Right hindlimb (tissue), 1 donor: ENCODE measurements around the gene VMP1.
"Not testable (repeated sequence)": the region's sequence is repeated elsewhere in the genome, so short reads cannot be mapped to it uniquely, and the experiment has no call there.

Experiments used
- DNase-seq: peaks from one replicate; pipeline ENCODE4 v3.0.0-alpha.2; 2018

Gene VMP1

DNA sequence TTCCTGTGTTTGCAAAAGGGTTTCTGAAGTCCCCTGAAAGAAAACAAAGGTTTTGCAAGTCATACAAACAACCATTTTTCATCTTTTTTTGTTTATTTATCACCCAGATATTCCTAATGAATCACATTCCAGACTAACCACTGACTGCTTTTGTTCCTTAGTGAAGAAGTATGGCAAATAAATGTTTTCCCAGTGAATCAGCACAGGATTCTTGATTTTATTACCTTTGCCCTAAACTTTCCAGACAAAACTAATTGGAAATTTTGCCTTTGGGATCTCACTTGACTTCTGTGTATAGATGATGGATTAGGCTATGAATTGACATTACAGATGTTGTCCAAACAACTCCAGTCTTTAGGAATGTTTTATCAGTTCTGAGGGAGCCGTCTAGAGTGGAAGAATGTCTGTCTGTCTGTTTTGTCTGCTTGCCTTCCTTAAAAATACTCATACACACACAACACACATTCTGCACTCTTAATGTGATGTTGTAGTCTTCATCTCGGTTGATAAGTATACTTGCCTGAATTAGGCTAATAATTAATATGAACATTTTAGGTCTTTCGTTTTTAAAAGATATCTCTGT lies 48.9 kb downstream of the VMP1 start:
- no peak for DNase-seq

DNA sequence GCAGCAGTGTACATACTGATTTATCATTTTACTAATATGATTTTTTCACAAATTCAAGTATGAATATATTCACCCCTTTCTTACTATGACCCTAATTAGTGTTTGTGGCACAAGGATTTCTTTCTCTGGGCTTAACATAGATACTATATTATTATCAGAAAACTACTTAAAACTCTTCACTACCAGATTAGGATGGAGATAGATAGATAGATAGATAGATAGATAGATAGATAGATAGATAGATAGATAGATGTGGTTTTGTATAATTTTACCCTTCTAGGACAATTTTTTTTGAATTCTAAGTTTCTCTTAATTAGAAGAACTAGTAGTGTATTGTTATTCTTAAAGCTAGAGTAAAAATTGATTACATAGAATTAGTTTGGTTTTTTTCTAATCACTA lies 49.6 kb downstream of the VMP1 start:
- no peak for DNase-seq

DNA sequence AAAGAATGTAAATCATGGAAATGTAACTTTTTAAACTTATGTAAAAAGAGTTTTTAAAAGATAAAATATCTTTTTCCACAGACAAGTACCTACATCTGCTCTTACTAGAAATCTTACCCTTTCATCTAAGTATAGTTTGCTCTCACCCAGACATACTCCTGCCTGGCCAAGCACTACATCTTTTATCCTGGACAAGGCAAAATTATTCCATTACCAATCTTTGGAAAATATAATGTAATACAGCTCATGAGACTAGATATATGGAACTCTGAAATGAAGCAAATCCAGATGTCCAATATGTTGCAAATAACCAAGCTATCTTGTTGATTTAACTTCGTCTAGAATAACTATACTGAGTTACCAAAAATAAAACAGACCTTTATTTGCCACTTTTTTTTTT lies 50.0 kb downstream of the VMP1 start:
- no peak for DNase-seq

DNA sequence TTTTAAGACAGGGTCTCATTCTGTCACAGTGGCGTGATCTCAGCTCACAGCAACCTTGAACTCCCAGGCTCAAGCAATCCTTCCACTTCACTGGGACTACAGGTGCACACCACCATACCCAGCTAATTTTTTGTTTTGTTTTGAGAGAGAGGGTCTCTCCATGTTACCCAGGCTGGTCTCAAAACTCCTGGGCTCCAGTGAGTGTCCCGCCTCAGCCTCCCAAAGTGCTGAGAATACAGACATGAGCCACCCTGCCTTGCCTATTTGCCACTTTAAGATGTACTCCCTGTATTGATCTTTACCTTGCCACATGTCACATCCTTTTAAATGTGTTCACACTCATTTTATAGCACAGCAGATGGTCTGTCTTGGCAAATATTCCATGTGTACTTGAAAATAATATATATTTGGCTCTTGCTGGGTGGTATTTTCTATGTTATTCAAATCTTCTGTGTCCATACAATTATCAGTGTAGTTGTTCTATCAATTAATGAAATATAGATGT lies 50.5 kb downstream of the VMP1 start:
- no peak for DNase-seq

DNA sequence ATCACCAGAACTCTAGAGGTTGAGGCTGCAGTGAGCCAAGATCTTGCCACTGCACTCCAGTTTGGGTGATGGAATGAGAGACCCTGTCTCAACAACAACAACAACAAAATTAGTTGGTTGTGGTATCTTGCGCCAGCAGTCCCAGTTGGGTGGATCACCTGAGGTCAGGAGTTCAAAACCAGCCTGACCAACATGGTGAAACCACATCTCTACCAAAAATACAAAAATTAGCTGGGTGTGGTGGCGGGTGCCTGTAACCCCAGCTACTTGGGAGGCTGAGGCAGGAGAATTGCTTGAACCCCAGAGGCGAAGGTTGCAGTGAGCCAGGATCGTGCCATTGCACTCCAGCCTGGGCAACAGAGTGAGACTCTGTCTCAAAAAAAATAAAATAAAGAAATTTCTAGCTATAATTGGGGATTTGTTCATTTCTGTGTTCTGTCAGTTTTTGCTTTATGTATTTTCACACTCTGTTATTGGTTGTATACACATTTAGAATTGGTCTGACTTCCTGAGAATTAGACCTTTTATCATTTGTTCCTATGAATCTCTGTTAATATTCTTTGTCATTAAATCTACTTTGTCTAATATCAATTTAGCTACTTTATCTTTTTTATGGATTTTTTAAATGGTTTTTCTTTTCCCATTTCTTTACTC lies 51.7 kb downstream of the VMP1 start:
- not testable (repeated sequence) for DNase-seq

DNA sequence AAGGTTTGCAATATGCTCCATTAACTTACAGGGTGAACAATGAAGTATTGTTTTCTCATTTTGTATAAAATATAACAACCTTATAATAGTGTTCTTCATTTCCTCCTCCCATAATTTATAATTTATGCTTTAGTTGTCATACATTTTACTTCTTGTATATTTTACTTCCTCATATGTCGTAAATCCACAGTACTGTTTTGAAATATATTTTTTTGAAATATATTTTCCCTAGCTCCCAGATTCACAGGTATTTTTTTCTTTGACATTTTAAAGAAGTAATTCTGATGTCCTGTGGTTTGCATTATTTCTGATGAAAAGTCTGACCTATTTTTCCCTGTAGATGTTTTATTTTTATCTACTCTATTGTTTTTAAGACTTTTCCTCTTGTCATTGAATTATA lies 52.7 kb downstream of the VMP1 start:
- DNase-seq: no peak

DNA sequence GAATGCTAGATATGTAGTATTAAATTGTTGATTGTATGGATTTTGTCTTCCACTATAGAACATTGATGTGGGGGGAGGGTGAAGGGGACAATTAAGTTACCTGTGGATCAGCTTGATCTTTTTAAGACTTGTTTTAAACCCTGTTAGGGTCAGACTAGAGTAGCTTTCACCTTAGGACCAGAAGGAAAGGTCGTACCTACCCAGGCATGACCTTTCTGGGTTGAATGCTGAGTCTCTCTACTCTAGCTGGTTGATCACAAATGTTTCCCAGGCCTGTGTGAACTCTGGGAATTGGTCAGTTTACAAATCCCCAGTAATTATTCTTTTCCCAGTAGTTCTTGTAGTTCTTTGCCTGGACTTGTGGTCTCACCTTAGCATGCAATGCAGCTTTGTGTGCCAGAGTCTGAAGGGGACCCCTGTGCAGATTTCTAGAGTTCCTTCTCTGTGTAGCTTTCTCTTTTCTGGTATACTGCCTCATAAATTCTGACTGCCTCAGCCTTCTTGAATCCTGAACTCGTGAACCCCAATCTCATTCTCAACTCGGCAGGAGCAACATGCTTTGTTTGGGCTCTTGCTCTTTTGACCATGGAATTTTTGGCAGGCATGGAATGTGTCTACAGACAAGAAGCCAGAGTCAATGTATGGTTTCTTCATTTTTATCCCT lies 54.1 kb downstream of the VMP1 start:
- peak; percentile 32 for DNase-seq

DNA sequence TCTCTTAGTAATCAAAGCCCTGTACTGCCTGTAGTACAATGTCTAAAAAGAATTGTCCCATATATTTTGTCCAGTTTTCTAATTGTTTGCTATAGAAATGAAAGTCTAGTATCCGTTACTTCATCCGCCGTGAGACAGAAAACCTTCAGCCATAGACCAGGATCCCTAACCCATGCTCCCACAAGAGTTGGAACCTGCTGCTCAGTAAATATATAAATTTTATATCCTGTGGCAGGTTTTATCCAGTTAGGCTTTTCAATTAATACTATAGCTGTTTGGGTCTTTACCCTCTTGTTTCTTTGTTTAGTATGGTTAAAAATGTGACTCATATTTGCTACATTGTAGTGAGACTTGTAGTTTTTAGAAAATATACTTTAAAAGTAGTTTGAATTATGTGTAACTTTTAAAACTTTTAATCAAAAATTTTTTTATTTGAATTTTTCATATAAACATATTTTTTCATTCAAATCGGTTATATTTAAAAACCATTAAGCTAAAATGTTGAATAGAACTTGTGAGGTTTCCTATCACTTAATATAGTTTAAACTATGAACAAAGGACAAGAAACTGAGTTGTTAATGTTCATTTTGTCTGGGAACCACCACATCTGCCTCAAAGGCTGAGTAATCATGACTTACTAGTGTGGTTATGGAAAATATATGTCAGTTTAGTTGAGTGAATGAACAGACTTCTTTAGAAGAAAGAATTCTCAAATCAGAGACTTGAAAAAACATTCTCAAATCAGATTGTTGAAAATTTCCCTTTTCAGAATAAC lies 54.8 kb downstream of the VMP1 start:
- DNase-seq: no peak

DNA sequence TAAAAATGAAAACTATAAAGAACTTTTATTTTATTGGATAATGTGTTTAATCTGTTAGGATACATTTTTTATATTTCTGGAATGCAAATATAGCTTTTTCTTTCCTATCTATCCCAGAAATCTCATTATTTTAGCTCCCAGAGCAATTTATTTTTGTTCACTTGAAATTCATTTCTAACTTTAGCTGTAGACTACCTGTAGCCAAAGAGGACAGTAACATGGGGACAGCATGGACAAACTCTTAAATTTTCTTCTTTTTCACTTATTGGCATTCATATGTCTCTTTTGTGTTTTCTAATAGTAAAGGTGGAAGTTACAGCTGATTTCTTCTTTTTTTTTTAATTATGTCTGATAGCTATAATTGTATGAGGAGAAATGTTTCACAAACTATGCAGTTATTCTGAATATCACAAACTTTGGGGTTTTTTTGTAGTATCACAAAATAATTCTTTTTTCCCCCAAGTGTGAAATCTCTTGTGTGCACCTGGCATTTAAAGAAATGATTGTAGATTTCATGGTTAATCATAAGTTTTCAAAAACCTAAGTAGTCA lies 55.4 kb downstream of the VMP1 start:
- no peak for DNase-seq

DNA sequence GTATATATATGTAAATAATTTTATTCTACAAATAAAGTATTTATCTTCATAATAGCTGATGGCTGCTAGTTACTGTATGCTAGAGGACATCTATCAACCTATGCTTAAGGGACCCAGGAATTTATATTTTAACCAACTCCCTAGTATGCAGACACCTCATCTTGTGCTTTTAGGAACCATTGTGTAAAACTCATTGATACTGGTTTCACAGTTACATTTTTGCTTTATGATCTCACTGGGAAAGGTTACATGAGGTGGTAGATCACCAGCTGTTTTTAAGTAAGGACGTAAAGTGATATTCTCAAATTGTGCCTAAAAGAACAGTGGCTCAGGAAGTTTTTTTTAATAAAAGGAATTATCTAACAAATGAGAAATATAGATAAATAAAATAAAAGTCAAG lies 56.4 kb downstream of the VMP1 start:
- no peak for DNase-seq

DNA sequence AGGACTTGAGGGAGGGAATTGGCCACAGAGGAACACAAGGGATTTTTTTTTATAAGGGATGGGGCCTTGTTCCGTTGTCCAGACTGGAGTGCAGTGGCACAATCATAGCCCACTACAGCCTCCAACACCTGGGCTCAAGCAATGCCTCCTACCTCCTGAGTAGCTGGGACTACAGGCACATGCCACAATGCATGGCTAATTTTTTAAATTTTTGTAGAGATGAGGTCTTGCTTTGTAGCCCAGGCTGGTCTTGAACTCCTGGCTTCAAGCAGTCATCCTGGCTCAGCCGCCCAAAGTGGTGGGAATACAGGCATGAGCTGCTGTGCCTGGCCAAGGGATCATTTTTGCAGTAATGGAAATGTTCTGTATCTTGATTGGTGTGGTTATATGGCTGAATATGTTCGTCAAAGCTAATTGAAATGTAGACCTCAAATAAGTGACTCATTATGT lies 56.9 kb downstream of the VMP1 start:
- DNase-seq: no peak

DNA sequence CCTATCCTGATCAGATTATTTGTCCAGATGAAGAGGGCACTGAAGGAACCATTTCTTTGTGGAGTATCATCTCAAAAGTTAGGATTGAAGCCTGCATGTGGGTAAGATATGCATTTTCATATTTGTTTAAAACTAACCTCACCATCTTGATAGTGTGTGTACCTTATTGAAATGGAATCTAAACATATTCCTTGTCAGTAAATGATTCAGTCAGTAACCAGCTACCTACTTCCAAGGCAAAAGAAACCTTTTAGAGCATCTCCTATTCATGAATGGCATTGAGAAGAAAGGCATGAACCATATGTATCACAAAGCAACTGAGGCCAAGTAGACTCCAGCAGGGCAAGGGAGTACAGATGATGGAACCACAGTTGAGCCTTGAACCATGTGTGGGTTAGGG lies 57.6 kb downstream of the VMP1 start:
- DNase-seq: no peak

DNA sequence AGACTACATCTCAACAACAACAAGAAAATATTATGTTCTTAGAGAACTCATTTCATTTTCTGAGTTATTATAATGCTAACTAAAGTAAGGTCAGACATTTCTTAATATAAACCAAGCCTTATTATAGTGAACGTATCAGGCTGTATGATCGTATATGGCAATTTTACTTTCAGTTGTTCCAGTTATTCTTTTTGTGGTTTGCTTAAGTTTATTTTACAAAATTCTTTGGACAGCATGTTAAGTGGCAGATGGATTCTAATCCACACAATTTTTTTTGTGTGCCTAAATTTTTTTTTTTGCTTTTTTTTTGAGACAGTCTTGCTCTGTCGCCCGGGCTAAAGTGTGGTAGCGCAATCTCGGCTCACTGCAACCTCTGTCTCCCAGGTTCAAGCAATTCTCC lies 59.0 kb downstream of the VMP1 start:
- DNase-seq: no peak

DNA sequence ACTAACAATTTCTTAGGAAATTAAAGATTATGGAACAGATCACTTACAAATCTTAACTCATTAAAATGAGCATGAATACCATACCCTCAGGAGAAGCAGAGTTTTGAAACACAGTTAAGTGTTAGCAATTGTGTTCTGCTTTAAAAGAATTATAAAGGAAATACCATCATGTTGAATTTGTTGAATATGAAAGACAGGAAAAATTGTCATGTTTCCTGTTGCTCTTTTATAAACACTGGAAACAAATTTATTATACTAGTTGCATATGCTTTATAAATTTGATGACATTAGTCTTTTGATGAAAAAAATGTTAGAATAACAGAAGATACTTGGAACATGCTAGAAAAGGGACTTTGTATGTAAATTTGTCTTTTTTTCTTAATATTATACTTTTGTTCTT lies 59.7 kb downstream of the VMP1 start:
- DNase-seq: no peak

DNA sequence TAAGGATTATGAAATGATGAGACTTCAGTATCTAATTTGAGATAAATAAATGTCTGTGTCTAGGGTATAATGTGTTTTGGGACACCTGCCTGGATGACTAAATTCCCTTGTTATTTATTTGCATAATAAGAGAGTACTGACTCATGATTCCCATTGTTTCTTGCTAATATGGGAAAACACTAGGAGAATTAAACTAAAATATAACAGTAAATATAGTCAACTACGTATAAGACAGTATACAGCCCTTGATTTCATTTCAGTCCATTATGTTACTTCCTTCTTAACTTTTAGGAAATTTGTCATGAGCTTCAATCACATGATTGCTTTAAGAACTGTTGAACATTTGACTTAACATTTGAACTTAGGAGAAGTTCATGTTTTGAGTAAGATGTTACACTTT lies 62.4 kb downstream of the VMP1 start:
- no peak for DNase-seq

DNA sequence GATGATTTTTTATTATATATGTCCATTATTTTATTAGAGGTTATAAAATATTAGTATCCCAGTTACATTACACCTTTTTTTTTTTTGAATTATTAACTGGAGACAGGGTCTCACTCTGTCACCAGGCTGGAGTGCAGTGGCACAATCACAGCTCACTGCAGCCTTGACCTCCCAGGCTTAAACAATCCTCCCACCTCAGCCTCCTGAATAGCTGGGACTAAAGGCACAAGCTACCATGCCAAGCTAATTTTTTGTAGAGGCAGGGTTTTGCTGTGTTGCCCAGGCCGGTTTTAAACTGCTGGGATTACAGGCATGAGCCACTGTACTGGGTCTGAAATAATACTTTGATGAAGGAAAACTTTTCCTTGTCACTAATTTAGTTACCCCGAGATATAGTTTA lies 63.6 kb downstream of the VMP1 start:
- DNase-seq: no peak

DNA sequence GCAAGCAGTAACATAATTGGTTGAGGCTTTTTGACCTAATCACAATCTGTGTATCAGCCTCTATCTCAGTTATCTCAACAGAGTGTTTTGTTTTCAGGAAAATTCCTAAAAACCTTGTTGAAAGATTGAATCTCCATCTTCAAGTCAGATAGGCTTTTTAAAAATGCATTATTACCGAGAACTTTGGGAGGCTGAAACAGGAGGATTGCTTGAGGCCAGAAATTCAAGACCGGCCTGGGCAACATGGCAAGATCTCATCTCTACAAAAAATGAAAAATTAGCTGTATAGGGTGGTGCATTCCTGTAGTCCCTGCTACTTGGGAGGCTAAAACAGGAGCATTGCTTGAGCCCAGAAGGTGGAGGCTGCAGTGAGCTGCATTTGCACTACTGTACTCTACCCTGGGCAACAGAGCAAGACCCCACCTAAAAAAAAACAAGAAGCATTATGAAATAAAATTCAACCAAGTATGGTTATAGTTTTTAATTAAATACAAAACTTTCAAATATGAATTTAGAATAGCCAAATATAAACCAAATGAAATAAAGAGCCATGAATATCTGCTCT lies 68.4 kb downstream of the VMP1 start:
- no peak for DNase-seq

DNA sequence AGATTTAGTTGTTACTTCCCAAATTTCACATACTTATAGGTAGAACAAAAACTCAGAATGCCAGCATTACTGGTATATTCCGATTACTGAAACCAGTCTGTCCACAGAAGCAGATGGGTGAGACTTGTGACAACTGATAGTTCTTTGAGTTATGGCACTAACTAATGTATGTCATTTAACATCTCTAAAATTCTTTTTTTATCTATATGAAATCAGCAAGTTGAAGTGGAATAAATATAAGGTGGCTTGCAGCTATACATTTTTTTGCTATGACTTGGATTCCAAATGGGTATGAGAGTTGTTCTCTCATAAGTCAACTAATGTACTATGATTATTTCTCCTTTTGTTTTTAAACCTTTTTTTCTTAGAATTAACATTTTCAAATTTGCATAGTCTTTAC lies 69.1 kb downstream of the VMP1 start:
- DNase-seq: no peak

DNA sequence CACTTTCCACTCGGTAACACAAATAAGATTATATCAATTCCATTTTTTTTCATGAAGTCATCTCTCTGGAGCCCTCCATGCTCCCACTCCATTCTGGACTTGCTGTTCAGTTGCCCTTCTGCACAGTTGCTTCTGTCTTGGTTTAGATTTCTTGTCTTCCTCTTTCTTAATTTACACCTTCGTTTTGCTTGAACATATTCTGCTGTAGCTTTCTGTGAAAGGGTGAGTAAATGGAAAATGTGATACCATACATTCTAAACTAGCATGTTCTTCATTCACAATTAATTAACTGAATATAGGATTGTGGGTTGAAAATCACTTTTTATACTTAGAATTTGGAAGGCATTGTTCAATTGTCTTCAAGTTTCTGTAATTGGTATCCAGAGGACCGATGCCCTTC lies 69.6 kb downstream of the VMP1 start:
- DNase-seq: no peak

DNA sequence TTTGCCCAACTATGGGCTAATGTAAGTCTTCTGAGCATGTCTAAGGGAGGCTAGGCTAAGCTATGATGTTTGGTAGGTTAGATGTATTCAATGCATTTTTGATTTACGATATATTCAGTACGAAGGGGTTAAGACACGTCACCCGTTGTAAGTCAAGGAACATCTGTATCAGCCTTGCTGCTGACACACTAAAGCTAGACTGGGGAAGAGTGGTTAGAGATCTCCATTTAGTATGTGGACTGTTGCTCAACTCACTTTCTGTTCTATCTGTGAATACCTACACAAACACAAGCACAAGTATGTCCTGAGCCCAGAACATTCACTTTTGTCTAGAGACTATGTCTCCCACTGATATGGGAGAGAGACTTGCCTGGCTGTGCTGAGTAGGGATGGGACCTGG lies 71.5 kb downstream of the VMP1 start:
- no peak for DNase-seq

DNA sequence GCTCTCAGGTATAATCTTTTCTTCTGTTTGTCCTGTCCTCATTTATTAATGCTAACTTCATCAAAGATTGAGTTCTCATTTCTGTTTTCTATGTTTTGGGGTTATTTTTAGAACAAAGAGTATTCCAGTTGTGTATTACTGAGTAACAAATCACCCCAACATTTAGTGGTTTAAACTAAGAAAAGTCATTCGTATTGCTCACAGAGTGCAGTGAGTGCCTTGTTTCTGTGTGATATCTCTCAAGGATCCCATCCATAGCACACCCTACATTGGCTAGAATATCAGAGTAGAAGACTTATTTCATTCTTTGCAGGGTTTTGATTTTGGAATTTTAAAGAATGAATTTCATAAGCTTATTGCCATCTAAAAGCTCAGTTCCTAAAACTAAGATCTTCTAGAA lies 72.1 kb downstream of the VMP1 start:
- no peak for DNase-seq

DNA sequence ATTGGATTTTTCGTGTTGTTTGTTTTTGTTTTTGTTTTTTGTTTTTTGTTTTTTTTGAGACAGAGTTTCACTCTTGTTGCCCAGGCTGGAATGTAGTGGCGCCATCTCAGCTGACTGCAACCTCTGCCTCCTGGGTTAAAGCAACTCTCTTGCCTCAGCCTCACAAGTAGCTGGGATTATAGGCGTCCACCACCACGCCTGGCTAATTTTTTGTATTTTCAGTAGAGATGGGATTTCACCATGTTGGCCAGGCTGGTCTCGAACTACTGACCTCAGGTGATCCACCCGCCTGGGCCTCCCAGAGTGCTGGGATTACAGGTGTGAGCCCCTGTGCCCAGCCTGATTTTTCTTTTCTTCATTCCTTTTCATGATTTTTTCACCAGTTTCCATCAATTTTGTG lies 73.1 kb downstream of the VMP1 start:
- not testable (repeated sequence) for DNase-seq
